GM18870 (cell line): ENCODE results near the gene NPAS2.

ENCODE experiments used
- ATAC-seq: cut with Tn5 transposase; IDR thresholded peaks from one replicate; pipeline ENCODE4 v1.9.1; 2021; ENCODE audit warnings: moderate library complexity; ENCODE audit not compliant: unreplicated experiment

Gene NPAS2

GRCh38 chr2:100852999-100853908 lies 33.3 kb downstream of the NPAS2 start:
- no peak for ATAC-seq

- no peak for ATAC-seq
Measured at GRCh38 chr2:100853909-100854810, 34.2 kb downstream of the NPAS2 start.

GRCh38 chr2:100855084-100855483 lies 35.1 kb downstream of the NPAS2 start:
- no peak for ATAC-seq

GRCh38 chr2:100855606-100856005 lies 35.7 kb downstream of the NPAS2 start:
- ATAC-seq = no peak

- no peak for ATAC-seq
Measured at GRCh38 chr2:100856732-100857131, 36.8 kb downstream of the NPAS2 start.

GRCh38 chr2:100857341-100857740 lies 37.4 kb downstream of the NPAS2 start:
- ATAC-seq = no peak

GRCh38 chr2:100857915-100858314 lies 38.0 kb downstream of the NPAS2 start:
- ATAC-seq = no peak

GRCh38 chr2:100859902-100860301 lies 40.0 kb downstream of the NPAS2 start:
- no peak for ATAC-seq

GRCh38 chr2:100861340-100861739 lies 41.4 kb downstream of the NPAS2 start:
- no peak for ATAC-seq

- ATAC-seq = no peak
Measured at GRCh38 chr2:100862081-100862480, 42.1 kb downstream of the NPAS2 start.

- ATAC-seq = no peak
Measured at GRCh38 chr2:100865816-100866460, 46.0 kb downstream of the NPAS2 start.

- no peak for ATAC-seq
Measured at GRCh38 chr2:100868083-100868482, 48.1 kb downstream of the NPAS2 start.

- ATAC-seq = no peak
Measured at GRCh38 chr2:100869120-100869519, 49.2 kb downstream of the NPAS2 start.

- no peak for ATAC-seq
Measured at GRCh38 chr2:100870652-100871531, 51.0 kb downstream of the NPAS2 start.

GRCh38 chr2:100875516-100876230 lies 55.7 kb downstream of the NPAS2 start:
- ATAC-seq = no peak

- no peak for ATAC-seq
Measured at GRCh38 chr2:100876231-100876860, 56.4 kb downstream of the NPAS2 start.

- ATAC-seq = no peak
Measured at GRCh38 chr2:100877555-100877954, 57.6 kb downstream of the NPAS2 start.

GRCh38 chr2:100878000-100878791 lies 58.3 kb downstream of the NPAS2 start:
- ATAC-seq = no peak
